Kidney (tissue), 14 donors: ENCODE results near the gene ZKSCAN3. TPM values are rescaled to one million over a fixed set of nuclear protein-coding genes. Genes with fewer than 3 reads are reported as not detected.
"Not testable (repeated sequence)": the region's sequence is repeated elsewhere in the genome, so short reads cannot be mapped to it uniquely, and the experiment has no call there.

Experiments used
- DNase-seq, 5 donors: peaks; one replicate each; pipeline ENCODE4 v3.0.0-alpha.2; 2013 to 2020
- FAIRE-seq: peaks from 2 replicates; lab custom pipeline; 2012; peaks lifted over from hg19 to GRCh38; lab: Jason Lieb, UNC
- H3K27ac ChIP-seq, 2 donors: one replicate each; pipeline ENCODE4 v1.7.0; 2013; ENCODE audit warnings: low read depth in 2 of 2, low read length in 2 of 2, inconsistent platforms in 1 of 2
- H3K27me3 ChIP-seq: one replicate; pipeline ENCODE4 v1.7.1; 2013; ENCODE audit warnings: low read length, inconsistent platforms; ENCODE audit not compliant: control insufficient read depth, insufficient read depth
- H3K36me3 ChIP-seq, 3 donors: one replicate each; pipeline versions ENCODE4 v1.7.0 to v1.7.1; 2013; ENCODE audit warnings: low read length in 3 of 3, control low read depth in 1 of 3, inconsistent platforms in 1 of 3; ENCODE audit not compliant: insufficient read depth in 3 of 3, control insufficient read depth in 2 of 3
- H3K4me1 ChIP-seq, 3 donors: one replicate each; pipeline versions ENCODE4 v1.7.0 to v1.7.1; 2013; ENCODE audit warnings: low read length in 3 of 3, inconsistent platforms in 1 of 3, low read depth in 1 of 3; ENCODE audit not compliant: control insufficient read depth in 2 of 3, insufficient read depth in 2 of 3
- H3K4me3 ChIP-seq, 3 donors: one replicate each; pipeline versions ENCODE4 v1.7.0 to v1.8.1; 2013; ENCODE audit warnings: low read length in 3 of 3, control low read depth in 1 of 3, inconsistent platforms in 1 of 3
- H3K9ac ChIP-seq, 3 donors: one replicate each; pipeline versions ENCODE4 v1.7.0 to v1.7.1; 2013; ENCODE audit warnings: low read length in 3 of 3, control low read depth in 1 of 3, inconsistent platforms in 1 of 3
- H3K9me3 ChIP-seq, 3 donors: one replicate each; pipeline versions ENCODE4 v1.7.0 to v1.7.1; 2013; ENCODE audit warnings: low read length in 3 of 3, control low read depth in 1 of 3, inconsistent platforms in 1 of 3; ENCODE audit not compliant: control insufficient read depth in 2 of 3, insufficient read depth in 1 of 3
- intact Hi-C: fragments of 100-400 bp; cut with DNase I; formaldehyde crosslinking; loops from one replicate; pipeline ENCODE4 v1.11.1; 2022
- polyA plus RNA-seq: library from polyadenylated mRNA; stranded (reverse); fragments of 350-450 nt; fragmentation: Illumina TruSeq; extraction: RNeasy Lipid Tissue Mini Kit (QIAGEN cat#74804); gene quantifications from one replicate; pipeline ENCODE4 v1.2.3, GENCODE V29; 2014; ENCODE audit warnings: low read depth, low replicate concordance; ENCODE audit not compliant: insufficient read depth
- total RNA-seq: library from RNA; stranded (reverse); fragmentation: NEBNext Ultra II Directional; extraction: Animal tissue kit (Norgen Biotek cat#: 25700); gene quantifications from one replicate; pipeline ENCODE4 v1.2.1, GENCODE V29; 2021
- TF ChIP-seq, protein P1 (sequence below): IDR thresholded peaks from 3 replicates; pipeline ENCODE4 v1.5.1; 2012; ENCODE audit warnings: mild to moderate bottlenecking, moderate library complexity, borderline replicate concordance; ENCODE audit not compliant: insufficient read depth; ENCODE audit errors: extremely low read depth
- donor health status: control.
- donor health status: control.
- donor health status: control.
- donor health status: control.
- donor health status: control.
- donor health status: DM: yes; HTN: yes; CAD: no.
- donor health status: Normal renal cell carcinoma (clear cell type).

Gene ZKSCAN3
- total and polyA plus RNA-seq, 2 donors from 2014 or later, result 3.5 to 8.3 TPM

DNA sequence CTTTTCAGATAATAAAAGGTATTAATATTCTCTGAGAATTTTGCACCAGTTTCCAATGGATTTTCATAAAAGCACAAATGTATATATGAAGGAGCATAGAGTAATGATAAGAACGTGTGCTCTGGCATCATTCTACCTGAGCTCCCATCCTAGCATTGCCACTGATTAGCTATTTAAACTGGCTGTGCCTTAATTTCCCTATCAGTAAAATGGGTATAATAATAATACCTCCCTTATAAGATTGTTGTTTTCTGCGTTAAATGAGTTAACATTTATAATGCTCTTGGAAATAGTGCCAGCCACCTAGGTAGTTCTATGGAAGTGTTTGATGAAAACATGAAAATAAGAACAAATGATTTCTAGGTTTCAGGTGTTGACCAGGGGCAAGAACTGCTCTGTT is 11.2 kb downstream of the ZKSCAN3 start:
- TF ChIP-seq, protein P1, sequence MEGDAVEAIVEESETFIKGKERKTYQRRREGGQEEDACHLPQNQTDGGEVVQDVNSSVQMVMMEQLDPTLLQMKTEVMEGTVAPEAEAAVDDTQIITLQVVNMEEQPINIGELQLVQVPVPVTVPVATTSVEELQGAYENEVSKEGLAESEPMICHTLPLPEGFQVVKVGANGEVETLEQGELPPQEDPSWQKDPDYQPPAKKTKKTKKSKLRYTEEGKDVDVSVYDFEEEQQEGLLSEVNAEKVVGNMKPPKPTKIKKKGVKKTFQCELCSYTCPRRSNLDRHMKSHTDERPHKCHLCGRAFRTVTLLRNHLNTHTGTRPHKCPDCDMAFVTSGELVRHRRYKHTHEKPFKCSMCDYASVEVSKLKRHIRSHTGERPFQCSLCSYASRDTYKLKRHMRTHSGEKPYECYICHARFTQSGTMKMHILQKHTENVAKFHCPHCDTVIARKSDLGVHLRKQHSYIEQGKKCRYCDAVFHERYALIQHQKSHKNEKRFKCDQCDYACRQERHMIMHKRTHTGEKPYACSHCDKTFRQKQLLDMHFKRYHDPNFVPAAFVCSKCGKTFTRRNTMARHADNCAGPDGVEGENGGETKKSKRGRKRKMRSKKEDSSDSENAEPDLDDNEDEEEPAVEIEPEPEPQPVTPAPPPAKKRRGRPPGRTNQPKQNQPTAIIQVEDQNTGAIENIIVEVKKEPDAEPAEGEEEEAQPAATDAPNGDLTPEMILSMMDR, result no peak
- Histone ChIP-seq H3K4me1 (peaks cover 0 to 6% (median 5%) of the 10 kb centered on the region in 3 donors), H3K4me3 (no peak overlapping the region), H3K9me3 (no peaks in the 10 kb centered on the region), H3K27ac (no peak overlapping the region), H3K27me3 (no peaks in the 10 kb centered on the region), H3K9ac (no peak overlapping the region), H3K36me3 (peaks cover 2 to 15% (median 12%) of the 10 kb centered on the region in 3 donors)
- FAIRE-seq, result no peak
- no peak for DNase-seq
- intact Hi-C loops, result no loop called here

DNA sequence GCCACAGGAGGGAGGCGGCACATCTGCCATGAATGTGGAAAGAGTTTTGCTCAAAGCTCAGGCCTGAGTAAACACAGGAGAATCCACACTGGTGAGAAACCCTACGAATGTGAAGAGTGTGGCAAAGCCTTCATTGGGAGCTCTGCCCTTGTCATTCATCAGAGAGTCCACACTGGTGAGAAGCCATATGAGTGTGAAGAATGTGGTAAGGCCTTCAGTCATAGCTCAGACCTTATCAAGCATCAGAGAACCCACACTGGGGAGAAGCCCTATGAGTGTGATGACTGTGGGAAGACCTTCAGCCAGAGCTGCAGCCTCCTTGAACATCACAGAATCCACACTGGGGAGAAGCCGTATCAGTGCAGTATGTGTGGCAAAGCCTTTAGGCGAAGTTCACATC is 15.8 kb downstream of the ZKSCAN3 start:
- peaks cover 0 to 22% (median 16%) of the 10 kb centered on the region in 3 donors for H3K36me3 ChIP-seq
- H3K9me3 ChIP-seq, H3K4me3 ChIP-seq, FAIRE-seq, H3K27ac ChIP-seq, intact Hi-C loops, H3K9ac ChIP-seq, H3K4me1 ChIP-seq, DNase-seq, H3K27me3 ChIP-seq: not testable (repeated sequence)

DNA sequence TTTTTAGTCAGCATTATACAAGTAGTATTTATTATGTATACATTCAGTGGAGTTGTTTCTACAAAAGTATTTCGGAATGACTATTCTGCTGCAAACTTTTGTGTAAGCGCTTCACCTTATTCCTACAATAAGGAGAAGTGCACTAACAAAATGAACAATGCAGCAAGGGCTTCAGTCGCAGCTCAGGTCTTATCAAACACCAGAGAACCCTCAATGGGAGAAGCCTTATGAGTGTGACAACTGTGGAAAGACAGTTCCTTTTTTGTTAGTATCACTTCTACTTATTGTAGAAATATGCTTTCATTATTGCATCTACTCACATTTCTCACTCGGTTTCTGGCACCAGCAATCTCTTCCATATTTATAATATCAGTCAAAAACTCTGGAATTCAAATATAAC is 18.8 kb downstream of the ZKSCAN3 start:
- Histone ChIP-seq H3K4me1 (no peaks in the 10 kb centered on the region), H3K4me3 (no peak overlapping the region), H3K9ac (no peak overlapping the region), H3K9me3 (no peaks in the 10 kb centered on the region), H3K27ac (no peak overlapping the region), H3K36me3 (peaks cover 0 to 22% (median 16%) of the 10 kb centered on the region in 3 donors), H3K27me3 (no peaks in the 10 kb centered on the region)
- intact Hi-C loops, result no loop called here
- FAIRE-seq (no peak), DNase-seq (no peak)
- TF ChIP-seq, protein P1, result no peak

DNA sequence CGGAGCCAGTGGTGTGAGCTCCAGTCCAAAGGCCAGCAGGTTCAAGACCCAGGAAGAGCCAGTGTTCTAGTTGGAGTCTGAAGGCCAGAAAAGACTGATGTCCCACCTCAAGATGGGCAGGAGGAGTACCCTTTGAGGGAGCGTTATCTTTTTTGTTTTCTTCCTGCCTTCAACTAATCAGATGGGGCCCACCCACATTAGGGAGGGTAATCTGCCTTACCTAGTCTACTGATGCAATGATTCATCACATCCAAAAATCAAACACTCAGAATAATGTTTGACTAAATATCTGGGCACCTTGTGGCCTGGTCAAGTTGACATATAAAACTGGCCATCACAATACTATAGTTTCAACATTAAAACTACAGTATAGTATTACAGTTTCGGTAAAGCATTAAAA is 19.7 kb downstream of the ZKSCAN3 start:
- no peak for FAIRE-seq
- Histone ChIP-seq H3K9ac (no peak overlapping the region), H3K27ac (no peak overlapping the region), H3K27me3 (no peaks in the 10 kb centered on the region), H3K4me3 (no peak overlapping the region), H3K4me1 (no peaks in the 10 kb centered on the region), H3K9me3 (no peaks in the 10 kb centered on the region), H3K36me3 (peaks cover 0 to 18% (median 16%) of the 10 kb centered on the region in 3 donors)
- TF ChIP-seq, protein P1, result no peak
- no peak for DNase-seq
- intact Hi-C loops, result no loop called here
